ENCODE results near the gene HOXD3. TPM values are rescaled to one million over a fixed set of nuclear protein-coding genes. Genes with fewer than 3 reads are reported as not detected.
A peak's percentile ranks its signal among the peaks of the same experiment; 100 is the strongest.

Gene HOXD3
- total RNA-seq, 4 donors from 2014 or later: 0.86 to 2.1 (median 1.4) TPM

DNA sequence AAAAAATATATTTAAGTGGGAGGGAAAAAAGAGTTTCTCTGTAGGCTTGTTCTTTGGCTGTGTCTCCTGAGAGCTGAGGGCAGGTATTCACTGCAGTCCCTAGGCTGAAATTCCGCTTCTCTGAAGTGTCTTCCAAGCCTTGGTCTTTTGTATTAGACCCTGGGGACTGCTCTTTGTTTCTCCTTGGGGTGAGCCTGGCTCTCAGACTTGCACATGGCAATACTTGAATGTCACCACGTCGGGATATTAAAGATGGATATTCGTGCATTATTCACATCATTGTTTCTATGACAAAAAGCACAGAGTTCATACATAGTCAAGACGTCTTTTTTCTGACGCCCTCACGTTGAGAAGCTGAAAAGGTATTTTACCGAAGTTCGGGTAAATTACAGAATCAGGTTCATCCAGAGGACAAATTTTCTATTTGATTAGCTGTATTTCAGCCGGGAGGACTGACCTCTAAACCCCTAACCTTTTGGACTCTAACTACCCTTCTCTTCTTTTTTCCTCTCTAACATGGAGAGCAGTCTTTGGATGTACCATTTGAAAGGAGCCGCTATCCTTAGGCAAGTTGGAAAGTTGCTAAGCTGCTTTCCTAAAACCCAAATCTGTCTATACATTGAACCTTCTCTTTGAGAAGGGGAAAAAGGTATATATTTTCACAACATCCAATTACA lies 2.4 kb upstream of the HOXD3 start:
- Histone ChIP-seq H3K27ac (replicated peaks in 1 of 4) (no peak overlapping the region), H3K27me3 (peaks cover 7 to 100% (median 71%) of the 10 kb centered on the region in 4 donors), H3K36me3 (no peaks in the 10 kb centered on the region), H3K4me1 (peaks cover 13 to 53% (median 44%) of the 10 kb centered on the region in 4 donors), H3K9me3 (no peaks in the 10 kb centered on the region), H3K4me3 (no peak overlapping the region)
- WGBS: 51% methylated on average over 11 of the region's 11 CpGs
- DNase-seq (ENCODE audit: extremely low spot score): no peak
- intact Hi-C loops (cut with DNase I): no loop called here
- no peak for TF ChIP-seq POLR2AphosphoS5 (IDR thresholded peaks at IDR 0.05)
- TF ChIP-seq CTCF (IDR thresholded peaks at IDR 0.05): no peak
- no peak for TF ChIP-seq EP300 (IDR thresholded peaks at IDR 0.05)
- no peak for TF ChIP-seq POLR2A (IDR thresholded peaks at IDR 0.05; ENCODE audit: low read depth)

- H3K27me3 ChIP-seq: peaks cover 7 to 100% (median 72%) of the 10 kb centered on the region in 4 donors
- intact Hi-C loops (cut with DNase I): no loop called here
- no peak overlapping the region for H3K4me3 ChIP-seq
- no peaks in the 10 kb centered on the region for H3K36me3 ChIP-seq
- no peak overlapping the region for H3K27ac ChIP-seq (replicated peaks in 1 of 4)
- H3K9me3 ChIP-seq: no peaks in the 10 kb centered on the region
- 33% methylated on average over 6 of the region's 6 CpGs for WGBS
- DNase-seq (ENCODE audit: extremely low spot score): no peak
- no peak for TF ChIP-seq EP300 (IDR thresholded peaks at IDR 0.05)
- no peak for TF ChIP-seq POLR2AphosphoS5 (IDR thresholded peaks at IDR 0.05)
- H3K4me1 ChIP-seq: peaks cover 20 to 60% (median 52%) of the 10 kb centered on the region in 4 donors
These were observed 1.6 kb upstream of the HOXD3 start for GRCh38 chr2:176155356-176156044.

DNA sequence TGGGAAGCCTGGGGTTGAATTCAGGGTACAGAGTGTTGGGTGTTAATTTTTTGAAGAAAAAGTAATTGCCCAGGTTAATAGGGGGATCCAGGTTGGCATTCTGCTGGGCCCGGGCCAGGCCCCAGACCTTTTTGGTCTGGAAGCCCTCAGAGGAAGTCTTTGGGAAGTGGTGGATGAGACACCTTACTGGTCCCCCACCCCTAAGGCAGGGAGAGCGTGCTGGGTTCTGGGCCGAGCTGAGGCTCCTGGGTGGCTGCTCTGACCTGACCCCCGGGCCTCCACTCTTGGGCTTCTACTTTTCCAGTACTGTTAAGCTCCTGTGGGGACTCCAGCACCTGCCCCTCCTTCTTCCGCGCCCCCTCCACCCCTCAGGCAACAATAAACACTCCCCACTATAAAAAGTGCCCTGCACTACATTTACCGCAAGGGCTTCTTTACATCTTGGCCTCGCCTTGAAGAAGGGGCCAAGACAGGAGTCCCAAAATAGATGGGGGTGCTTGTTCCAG lies 753 bp upstream of the HOXD3 start:
- Histone ChIP-seq H3K27me3 (peaks cover 7 to 100% (median 73%) of the 10 kb centered on the region in 4 donors), H3K27ac (replicated peaks in 1 of 4) (no peak overlapping the region), H3K9me3 (no peaks in the 10 kb centered on the region), H3K4me3 (no peak overlapping the region), H3K36me3 (no peaks in the 10 kb centered on the region), H3K4me1 (peaks cover 20 to 63% (median 54%) of the 10 kb centered on the region in 4 donors)
- TF ChIP-seq EP300 (IDR thresholded peaks at IDR 0.05) (no peak), CTCF (IDR thresholded peaks at IDR 0.05) (no peak), POLR2AphosphoS5 (IDR thresholded peaks at IDR 0.05) (no peak), POLR2A (IDR thresholded peaks at IDR 0.05; ENCODE audit: low read depth) (no peak)
- intact Hi-C loops (cut with DNase I): no loop called here
- no peak for DNase-seq (ENCODE audit: extremely low spot score)
- 34% methylated on average over 8 of the region's 8 CpGs for WGBS

DNA sequence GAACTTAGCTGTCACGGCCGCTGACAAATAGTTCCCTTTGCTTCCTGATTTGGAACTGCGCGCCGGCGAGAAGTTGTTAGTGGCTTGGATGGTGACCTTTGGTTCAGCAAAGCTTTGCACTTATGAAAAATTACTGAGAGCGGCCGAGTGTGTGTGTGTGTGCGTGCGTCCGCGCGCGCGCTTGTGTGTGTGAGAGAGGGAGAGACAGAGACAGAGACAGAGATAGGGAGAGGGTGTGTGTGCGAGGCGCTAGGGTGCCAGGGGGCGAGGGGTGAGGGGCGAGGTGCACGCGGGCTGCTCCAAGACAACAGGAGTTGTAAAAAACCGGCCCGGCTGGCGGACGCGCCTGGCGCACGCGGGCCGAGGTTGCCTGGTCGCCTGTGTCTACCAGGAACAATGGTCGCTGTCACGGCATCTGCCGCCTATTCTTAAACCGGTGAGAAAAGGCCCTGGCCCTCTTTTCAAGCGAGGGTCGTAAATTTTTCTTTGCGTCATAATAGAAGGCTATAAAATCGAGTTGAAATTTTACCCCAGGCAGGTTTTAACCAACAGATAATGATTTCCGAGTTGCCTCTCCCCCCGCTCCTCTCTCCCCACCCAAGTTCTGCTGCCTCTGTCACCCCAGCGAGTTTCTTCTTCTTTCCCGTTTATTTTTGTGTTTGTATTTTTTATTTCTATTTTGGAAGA lies 535 bp downstream of the HOXD3 start:
- WGBS: 5% methylated on average over 42 of the region's 43 CpGs
- Histone ChIP-seq H3K9me3 (no peaks in the 10 kb centered on the region), H3K36me3 (no peaks in the 10 kb centered on the region), H3K27ac (replicated peaks in 1 of 4) (no peak overlapping the region), H3K4me3 (peak overlapping the region; percentile 19 to 29 (median 26)), H3K27me3 (peaks cover 7 to 100% (median 73%) of the 10 kb centered on the region in 4 donors), H3K4me1 (peaks cover 17 to 59% (median 47%) of the 10 kb centered on the region in 4 donors)
- no peak for DNase-seq (ENCODE audit: extremely low spot score)
- intact Hi-C loops (cut with DNase I): no loop called here
- TF ChIP-seq POLR2A (IDR thresholded peaks at IDR 0.05; ENCODE audit: low read depth): no peak

DNA sequence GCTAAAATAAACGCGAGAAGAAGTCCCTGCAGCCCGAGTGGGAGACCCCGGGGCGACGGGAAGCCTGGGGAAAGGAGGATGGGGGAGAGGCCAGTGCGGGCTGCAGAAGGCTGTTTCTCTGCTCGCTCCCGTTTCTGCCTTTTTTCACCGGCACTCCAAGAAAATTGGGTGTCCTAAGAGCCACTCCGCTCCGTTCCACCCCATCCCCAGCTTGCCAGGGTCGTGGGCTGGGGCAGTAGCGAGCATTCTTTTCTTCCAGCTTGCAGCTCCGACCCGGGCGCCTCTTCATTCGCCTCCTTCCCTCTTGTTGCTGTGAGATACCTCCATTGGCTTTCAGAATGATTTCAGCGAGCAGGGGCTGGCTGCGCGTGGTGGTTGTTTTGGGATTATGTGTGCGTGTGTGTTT lies 1.1 kb downstream of the HOXD3 start:
- intact Hi-C loops (cut with DNase I): no loop called here

More for the DNA sequence above, 1.1 kb downstream of the HOXD3 start:
- 17% methylated on average over 22 of the region's 22 CpGs for WGBS
- no peak for TF ChIP-seq EP300 (IDR thresholded peaks at IDR 0.05)
- no peak for TF ChIP-seq CTCF (IDR thresholded peaks at IDR 0.05)
- TF ChIP-seq POLR2A (IDR thresholded peaks at IDR 0.05; ENCODE audit: low read depth): no peak
- TF ChIP-seq POLR2AphosphoS5 (IDR thresholded peaks at IDR 0.05): no peak
- DNase-seq (ENCODE audit: extremely low spot score): no peak
- Histone ChIP-seq H3K4me3 (no peak overlapping the region), H3K9me3 (no peaks in the 10 kb centered on the region), H3K27me3 (peaks cover 7 to 100% (median 73%) of the 10 kb centered on the region in 4 donors), H3K4me1 (peaks cover 17 to 58% (median 47%) of the 10 kb centered on the region in 4 donors), H3K27ac (replicated peaks in 1 of 4) (no peak overlapping the region), H3K36me3 (no peaks in the 10 kb centered on the region)
